ENCODE results near the gene C9orf78.

DNA sequence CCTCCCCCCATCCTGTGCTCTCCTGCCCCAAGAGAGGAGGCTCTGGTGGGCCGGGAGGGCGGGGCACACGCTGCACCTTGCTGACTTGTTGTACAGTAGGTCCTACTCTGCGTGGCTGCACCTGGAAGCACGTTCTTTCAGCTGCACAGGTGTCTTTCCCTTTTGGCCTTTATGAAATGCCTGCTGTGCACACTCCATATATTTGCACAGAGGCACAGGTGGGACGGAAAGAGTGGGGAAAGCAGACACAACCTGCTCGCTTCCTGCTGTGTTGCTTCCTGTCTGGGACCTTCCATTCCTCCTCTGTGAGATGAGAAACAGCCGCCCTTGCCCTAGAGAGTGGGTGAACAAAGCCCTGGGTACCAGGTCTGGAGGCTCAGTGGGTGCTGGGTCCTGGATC lies 5.0 kb upstream of the C9orf78 start:
- TF ChIP-seq ZNF384 (IDR thresholded peaks at IDR 0.05): no peak
- TF ChIP-seq ARNT (IDR thresholded peaks at IDR 0.05): no peak
